DMS53 treated with DMSO at 0.1 percent for 48 hours (cell line): ENCODE data around the gene EIF3F.

Experiments
- DNase-seq: peaks from one replicate; lab custom pipeline; 2025; ENCODE audit not compliant: unreplicated experiment; lab: John Stamatoyannopoulos, UW

Gene EIF3F

DNA sequence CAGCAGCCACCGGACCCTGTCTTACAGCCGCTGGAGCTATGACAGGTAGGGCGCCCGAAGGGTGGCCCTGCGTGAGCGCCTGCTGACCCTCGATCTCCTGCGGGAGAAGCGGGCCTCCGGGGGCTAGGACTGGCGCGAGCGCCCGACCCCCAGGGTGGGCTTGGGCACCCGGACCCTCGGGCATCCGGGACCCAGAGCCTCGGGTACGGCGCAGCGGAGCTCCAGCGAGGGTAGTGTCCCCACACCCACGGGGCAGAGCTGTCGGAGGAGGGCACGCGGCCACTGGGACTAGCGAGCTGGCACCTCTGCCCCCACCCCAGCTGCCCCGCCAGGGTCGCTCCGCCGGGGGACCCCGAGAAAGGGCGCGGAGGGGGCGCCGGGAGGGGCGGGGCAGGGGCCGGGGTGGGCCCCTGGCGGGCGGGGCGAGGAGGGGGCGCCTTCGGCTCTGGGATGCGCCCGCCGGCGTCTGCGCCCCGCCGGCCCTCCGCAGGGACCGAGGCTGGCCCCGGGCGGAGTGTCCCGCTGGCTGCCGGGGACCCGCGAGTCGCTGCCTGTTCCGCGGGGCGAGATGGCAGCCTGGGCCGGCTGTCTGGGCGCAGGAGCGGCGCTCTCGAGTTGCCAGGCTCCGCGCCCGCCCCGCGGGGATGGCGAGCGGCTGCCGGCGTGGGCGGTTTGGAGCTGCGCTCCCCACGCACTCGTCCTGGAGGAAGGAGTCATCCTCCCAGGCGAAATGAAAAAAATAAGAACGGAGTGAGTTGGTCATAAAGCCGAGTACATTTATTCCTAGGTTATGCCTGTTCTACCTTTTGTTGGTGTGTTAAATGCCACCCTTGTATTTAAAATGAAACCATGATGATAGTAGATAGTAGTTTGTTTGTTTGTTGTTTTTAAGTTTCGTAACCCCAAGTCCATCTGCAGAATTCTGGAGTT lies 32.4 kb downstream of the EIF3F start:
- DNase-seq, result no peak

- no peak for DNase-seq
Measured at GRCh38 chr11:8020244-8020597, 33.1 kb downstream of the EIF3F start.

DNA sequence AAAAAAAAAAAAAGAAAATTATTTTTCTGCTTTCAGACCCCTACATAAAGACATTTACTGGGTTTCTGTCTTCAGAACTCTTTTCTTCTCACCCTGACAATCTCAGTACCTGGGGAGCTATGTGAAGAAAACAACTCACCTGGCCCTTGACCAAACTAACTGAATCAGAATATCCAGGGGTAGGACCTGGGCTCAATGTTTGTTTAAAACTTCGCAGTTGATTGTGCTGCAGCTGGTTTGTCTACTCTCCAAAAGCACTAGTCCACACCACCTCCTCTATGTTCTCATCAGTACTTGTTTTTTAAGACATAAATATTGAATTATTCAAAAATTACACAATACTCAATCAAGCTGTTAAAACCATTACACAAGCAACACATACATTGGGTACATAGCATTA lies 34.8 kb downstream of the EIF3F start:
- DNase-seq, result no peak

GRCh38 chr11:8022876-8023275 lies 35.7 kb downstream of the EIF3F start:
- no peak for DNase-seq

DNA sequence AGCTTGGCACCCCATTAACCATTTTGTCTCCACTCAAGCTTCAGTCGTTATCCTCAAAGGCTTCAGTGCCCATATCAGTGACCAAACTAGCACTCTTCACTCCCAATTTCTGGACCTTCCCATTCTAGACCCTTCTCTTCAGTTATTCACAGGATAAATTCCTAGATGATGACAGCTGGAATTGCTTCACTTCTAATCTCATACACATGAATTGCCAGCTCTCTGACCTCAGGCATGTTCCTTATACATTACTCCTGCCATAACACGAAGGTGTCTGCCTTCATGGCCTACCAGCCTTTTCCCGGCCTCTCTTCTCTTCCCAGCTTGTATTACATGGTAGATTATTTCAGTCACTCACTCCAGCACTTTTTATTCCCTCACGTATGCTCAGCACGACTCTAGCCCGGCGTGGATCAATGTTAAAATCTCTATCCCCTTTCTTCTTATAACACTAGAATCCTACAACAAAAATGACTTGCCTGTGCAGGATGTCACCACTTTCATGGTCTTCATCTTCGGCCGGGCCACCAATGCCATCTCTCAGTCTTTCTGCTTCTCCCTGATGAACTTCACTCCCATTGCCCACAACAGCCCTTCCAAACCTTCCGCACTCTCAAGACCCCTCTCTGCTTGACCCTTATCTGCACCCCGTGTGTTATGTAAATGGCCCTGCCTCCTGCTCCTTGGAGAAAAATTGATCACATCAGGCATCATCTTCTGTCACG lies 36.9 kb downstream of the EIF3F start:
- no peak for DNase-seq

- no peak for DNase-seq
Measured at GRCh38 chr11:8025123-8025522, 38.0 kb downstream of the EIF3F start.

GRCh38 chr11:8025816-8026215 lies 38.7 kb downstream of the EIF3F start:
- DNase-seq, result no peak

DNA sequence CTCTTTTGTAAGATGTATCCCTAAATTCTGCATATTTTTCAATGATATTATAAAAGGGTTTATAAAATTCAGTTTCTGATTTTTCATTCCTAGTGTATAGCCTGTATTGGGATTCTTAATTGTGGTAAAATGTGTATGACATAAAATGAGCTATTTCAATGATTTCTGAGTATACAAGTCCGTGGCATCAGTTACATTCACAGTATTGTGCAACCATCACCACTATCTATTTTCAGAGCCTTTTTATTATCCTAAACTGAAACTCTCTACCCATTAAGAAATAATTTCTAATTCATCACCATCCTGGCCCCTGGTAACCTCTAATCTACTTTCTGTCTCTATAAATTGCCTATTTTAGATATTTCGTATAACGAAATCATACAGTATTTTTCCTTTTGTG lies 39.8 kb downstream of the EIF3F start:
- no peak for DNase-seq

DNA sequence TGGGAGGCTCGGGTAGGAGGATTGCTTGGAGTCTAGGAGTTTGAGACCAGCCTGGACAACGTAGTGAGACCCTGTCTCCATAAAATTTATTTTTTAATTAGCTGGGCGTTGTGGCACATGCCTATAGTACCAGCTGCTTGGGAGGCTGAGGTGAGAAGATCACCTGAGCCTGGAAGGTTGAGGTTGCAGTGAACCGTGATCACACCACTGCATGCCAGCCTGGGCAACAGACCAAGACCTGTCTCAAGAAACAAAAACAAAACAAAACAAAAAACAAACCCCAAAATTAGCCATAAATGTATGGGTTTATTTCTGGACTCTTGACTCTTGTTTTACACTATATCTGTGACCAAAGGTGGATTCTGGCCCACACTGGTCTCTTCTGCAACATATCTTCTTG lies 41.6 kb downstream of the EIF3F start:
- DNase-seq, result no peak

DNA sequence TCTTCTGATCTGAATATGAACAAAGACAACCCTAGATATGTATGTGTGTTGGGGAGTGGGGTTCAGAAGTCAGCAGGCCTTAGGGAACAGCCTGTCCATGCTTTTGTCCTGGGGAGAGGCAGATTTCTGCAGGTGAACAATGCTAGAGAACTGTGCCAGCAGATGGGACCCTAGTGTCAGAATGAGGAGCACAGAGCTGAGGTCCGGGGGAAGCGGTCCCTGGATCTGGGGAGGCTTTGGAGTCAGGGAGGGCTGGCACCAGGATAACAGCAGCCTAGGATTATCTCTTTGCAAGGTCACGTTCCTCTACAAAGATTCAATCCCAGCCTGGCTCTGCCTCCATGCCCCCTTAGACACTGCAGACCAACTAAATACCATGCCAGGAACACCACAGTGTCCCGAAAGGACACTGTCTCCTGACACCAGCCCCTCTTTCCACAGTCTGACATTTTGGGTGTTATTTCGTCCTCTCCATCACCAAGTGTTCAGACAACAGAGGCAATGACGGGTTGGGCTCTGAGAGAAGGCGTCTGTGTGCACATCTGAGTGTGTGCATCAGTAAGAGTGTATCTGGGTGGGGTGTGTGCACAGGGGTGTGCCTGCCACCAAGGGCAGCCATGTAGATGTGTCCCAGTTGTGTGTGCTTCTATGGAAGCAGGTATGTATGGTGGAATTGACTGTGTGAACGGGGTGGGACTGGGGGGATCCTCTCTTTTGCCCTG lies 43.5 kb downstream of the EIF3F start:
- DNase-seq, result no peak

GRCh38 chr11:8031248-8032115 lies 44.3 kb downstream of the EIF3F start:
- no peak for DNase-seq

DNA sequence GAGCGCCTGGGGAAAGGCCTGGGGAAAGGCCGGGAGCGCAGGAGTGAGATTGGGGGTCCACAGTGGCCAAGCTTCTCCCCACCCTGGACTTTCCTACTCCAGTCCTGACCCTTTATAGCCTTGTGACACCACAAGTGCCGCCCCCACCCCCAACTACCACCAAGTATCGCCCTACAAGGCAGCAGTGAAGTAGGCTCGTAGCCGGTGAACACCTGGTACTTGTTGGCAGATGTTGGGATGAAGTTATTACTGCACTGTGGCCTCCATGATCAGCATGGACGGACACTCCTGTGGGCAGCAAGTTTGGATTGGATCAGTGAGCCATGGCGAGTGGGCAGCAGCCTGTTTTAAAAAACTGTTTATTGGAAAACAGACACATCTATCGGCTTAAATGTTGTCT lies 45.0 kb downstream of the EIF3F start:
- DNase-seq, result no peak

GRCh38 chr11:8032576-8033304 lies 45.6 kb downstream of the EIF3F start:
- no peak for DNase-seq

GRCh38 chr11:8033305-8034105 lies 46.4 kb downstream of the EIF3F start:
- peak; percentile 62 for DNase-seq

DNA sequence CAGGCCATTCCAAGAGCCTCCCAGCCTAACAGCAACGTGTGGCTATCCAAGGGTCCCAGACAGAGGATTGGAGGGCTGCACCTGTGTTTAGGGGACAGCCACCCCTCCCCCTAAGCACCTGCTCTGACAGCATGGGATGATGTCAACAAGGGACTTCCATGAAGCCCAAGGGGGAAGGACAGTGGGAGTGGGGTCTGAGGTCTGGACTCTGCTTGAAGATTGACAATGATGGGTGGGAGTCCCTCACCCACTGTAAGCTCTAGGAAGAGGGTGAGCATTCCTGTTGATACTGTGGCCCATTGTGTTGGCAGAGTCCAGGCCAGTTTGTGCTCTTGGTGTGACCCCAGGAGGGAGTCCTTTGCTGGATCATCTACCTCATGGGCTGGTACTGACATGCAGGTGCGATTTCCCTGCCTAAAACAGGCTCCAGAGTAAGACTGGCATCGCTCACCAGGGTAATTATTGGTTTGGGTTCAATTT lies 47.0 kb downstream of the EIF3F start:
- DNase-seq, result no peak

- no peak for DNase-seq
Measured at GRCh38 chr11:8034604-8035190, 47.6 kb downstream of the EIF3F start.

DNA sequence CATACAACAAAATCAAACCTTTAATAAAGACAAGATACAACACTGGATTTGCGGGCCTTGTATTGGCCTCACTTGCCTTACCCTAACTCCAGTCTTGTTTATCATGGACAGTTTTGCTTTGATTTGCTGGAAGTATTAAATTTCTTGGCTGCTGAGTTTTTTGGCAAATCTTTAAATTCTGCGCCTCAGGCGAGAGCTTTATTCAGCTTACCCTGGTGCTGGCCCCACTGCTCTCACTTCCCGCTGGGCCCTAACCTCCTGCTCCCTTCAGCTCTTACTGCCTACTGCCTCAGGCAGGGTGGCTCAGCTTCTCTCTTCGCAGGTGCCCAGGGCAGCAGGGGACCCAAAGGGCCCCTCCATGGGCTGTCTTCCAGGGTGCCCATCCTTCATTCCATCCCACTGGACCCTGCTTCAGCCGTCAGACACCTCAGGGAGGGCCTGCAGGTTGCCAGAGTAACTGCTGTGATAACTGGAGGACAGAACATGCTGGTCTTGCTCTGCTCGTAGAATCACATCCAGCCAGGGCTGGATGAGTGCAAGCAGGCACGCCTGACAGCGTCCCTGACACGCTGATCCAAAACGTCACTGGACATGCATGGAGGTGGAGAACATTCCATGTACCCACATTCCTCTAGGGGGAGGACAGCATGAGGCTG lies 48.2 kb downstream of the EIF3F start:
- DNase-seq, result no peak
